Spleen (tissue), 11 donors: Measurements from ENCODE around the gene WWP2. TPM values are rescaled to one million over a fixed set of nuclear protein-coding genes. Genes with fewer than 3 reads are reported as not detected.
A peak's percentile ranks its signal among the peaks of the same experiment; 100 is the strongest.

ENCODE experiments used
- DNase-seq: peaks from one replicate; pipeline ENCODE4 v3.0.0-alpha.2; 2020
- H3K27ac ChIP-seq, 8 donors: fragments of 200-600 bp; sonication (generic) in 7 of 8; 1 replicate in 4 of 8; 2 replicates in 4 of 8; pipeline versions ENCODE4 v1.5.0 to v1.8.0; 2016 to 2021; ENCODE audit warnings: inconsistent platforms in 4 of 8, mild to moderate bottlenecking in 4 of 8, moderate library complexity in 1 of 8
- H3K27me3 ChIP-seq, 7 donors: fragments of 200-600 bp; sonication (generic) in 6 of 7; replicated peaks in 1 of 7; 1 replicate in 4 of 7; 2 replicates in 3 of 7; pipeline versions ENCODE4 v1.5.0 to v1.8.0; 2016 to 2021; ENCODE audit warnings: inconsistent platforms in 3 of 7, mild to moderate bottlenecking in 1 of 7
- H3K36me3 ChIP-seq, 6 donors: fragments of 200-600 bp; sonication (generic) in 5 of 6; 1 replicate in 4 of 6; 2 replicates in 2 of 6; pipeline versions ENCODE4 v1.5.0 to v1.8.0; 2016 to 2021; ENCODE audit warnings: inconsistent platforms in 2 of 6
- H3K4me1 ChIP-seq, 6 donors: fragments of 200-600 bp; sonication (generic) in 5 of 6; 1 replicate in 3 of 6; 2 replicates in 3 of 6; pipeline versions ENCODE4 v1.5.0 to v1.8.0; 2016 to 2021; ENCODE audit warnings: inconsistent platforms in 3 of 6
- H3K4me3 ChIP-seq, 8 donors: fragments of 200-600 bp; sonication (generic) in 7 of 8; 1 replicate in 4 of 8; 2 replicates in 4 of 8; pipeline versions ENCODE4 v1.5.0 to v1.8.0; 2016 to 2021; ENCODE audit warnings: inconsistent platforms in 4 of 8, mild to moderate bottlenecking in 4 of 8, moderate library complexity in 2 of 8
- H3K9me3 ChIP-seq, 8 donors: fragments of 200-600 bp; sonication (generic) in 7 of 8; 1 replicate in 4 of 8; 2 replicates in 4 of 8; pipeline versions ENCODE4 v1.5.0 to v1.8.0; 2016 to 2021; ENCODE audit warnings: inconsistent platforms in 4 of 8
- CTCF ChIP-seq, 11 experiments: fragments of 200-600 bp in 7 of 11; fragments of 450-650 bp in 4 of 11; sonication (generic) in 4 of 11; IDR thresholded peaks in 8 of 11; conservative IDR thresholded peaks in 3 of 11; 1 replicate in 7 of 11; 2 replicates in 4 of 11; pipeline versions ENCODE4 v1.4.0 to v1.8.0; 2016 to 2021; ENCODE audit warnings: antibody characterized with exemption in 11 of 11, inconsistent platforms in 4 of 11, mild to moderate bottlenecking in 1 of 11
- POLR2A ChIP-seq, 3 donors: fragments of 450-650 bp; IDR thresholded peaks; one replicate each; pipeline ENCODE4 v1.5.1; 2017; ENCODE audit warnings: antibody characterized with exemption in 3 of 3, mild to moderate bottlenecking in 1 of 3
- POLR2AphosphoS5 ChIP-seq, 3 donors: sonication (generic); formaldehyde crosslinking; IDR thresholded peaks; one replicate each; pipeline ENCODE4 v1.5.1; 2017; ENCODE audit warnings: antibody characterized with exemption in 3 of 3
- WGBS, 5 donors: extraction: QIAGEN DNeasy Blood & Tissue Kit in 3 of 5; methylation state at CpG; one replicate each; pipeline versions ENCODE4 v1.1.5 to v1.1.7; 2013 to 2018; 5-methylcytosine and 5-hydroxymethylcytosine counted together
- intact Hi-C: fragments of 100-400 bp; cut with DNase I; formaldehyde crosslinking; loops from one replicate; pipeline ENCODE4 v1.15.0; 2023; ENCODE audit warnings: low total_unique reads
- polyA plus RNA-seq, 3 donors: library from polyadenylated mRNA; stranded (reverse); fragments of 200-250 nt; gene quantifications; one replicate each; pipeline ENCODE4 v1.2.1, GENCODE V29; 2013
- total RNA-seq, 7 donors: library from RNA; depleted of rRNA in 3 of 7; stranded (reverse); fragments of >200 nt in 3 of 7; fragmentation: NEBNext Ultra II Directional in 4 of 7; extraction: Animal tissue kit (Norgen Biotek cat#: 25700) in 4 of 7; gene quantifications; one replicate each; pipeline versions ENCODE4 v1.1.0 to v1.2.1, GENCODE V29; 2016 to 2021
- donor health status: healthy with polysubstance abuse.
- donor health status: DM: no; HTN: no; CAD: no; lungs with moderate emphysema.
- donor health status: DM: no; HTN: no; CAD: no.
- donor health status: Bipolar disorder and iron deficiency.
- donor health status: healthy.
- donor health status: DM: no; HTN: no; CAD: no.
- donor health status: DM: yes; HTN: yes; CAD: no.

Gene WWP2
- total and polyA plus RNA-seq, 10 donors, result 13.7 to 109 (median 67.7) TPM

DNA sequence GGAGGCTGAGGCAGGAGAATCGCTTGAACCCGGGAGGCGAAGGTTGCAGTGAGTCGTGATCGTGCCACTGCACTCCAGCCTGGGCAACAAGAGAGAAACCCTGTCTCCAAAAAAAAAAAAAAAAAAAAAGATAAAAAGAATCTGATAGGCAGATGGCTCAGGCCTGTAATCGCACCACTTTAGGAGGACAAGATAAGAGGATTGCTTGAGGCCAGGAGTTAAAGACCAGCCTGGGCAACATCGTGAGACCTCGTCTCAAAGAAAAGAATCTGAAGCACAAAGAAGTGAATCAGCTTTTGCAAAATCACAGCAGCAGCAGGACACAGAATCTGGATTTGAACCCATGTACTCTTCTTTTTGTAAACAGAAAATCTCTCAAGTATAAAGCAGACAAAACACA is 15.0 kb upstream of the WWP2 start:
- H3K4me1 ChIP-seq, result peaks cover 0 to 5% (median 1%) of the 10 kb centered on the region in 6 donors
- no peak overlapping the region for H3K4me3 ChIP-seq
- intact Hi-C loops, result no loop called here
- H3K27ac ChIP-seq, result no peak overlapping the region
- no peaks in the 10 kb centered on the region for H3K27me3 ChIP-seq
- H3K9me3 ChIP-seq, result no peaks in the 10 kb centered on the region
- H3K36me3 ChIP-seq, result peaks cover 15 to 100% (median 100%) of the 10 kb centered on the region in 6 donors
- WGBS, 5 donors, result 92 to 97% (median 95%) methylated on average over 8 of the region's 8 CpGs
- TF ChIP-seq POLR2A (IDR thresholded peaks at IDR 0.05) (no peak), POLR2AphosphoS5 (IDR thresholded peaks at IDR 0.05) (no peak), CTCF (IDR thresholded peaks at IDR 0.05 in 8 of 11, conservative IDR thresholded peaks at IDR 0.05 in 3 of 11) (no peak)
- no peak for DNase-seq

GRCh38 chr16:69748694-69749345 is 13.3 kb upstream of the WWP2 start:
- WGBS, 5 donors, result 85 to 93% (median 88%) methylated on average over 20 of the region's 20 CpGs
- peak; percentile 55 for DNase-seq
- Histone ChIP-seq H3K27me3 (no peaks in the 10 kb centered on the region), H3K36me3 (peaks cover 15 to 89% (median 83%) of the 10 kb centered on the region in 6 donors), H3K4me3 (no peak overlapping the region), H3K9me3 (no peaks in the 10 kb centered on the region), H3K4me1 (peaks cover 15 to 19% (median 18%) of the 10 kb centered on the region in 6 donors), H3K27ac (no peak overlapping the region)
- no peak for TF ChIP-seq POLR2A (IDR thresholded peaks at IDR 0.05)
- TF ChIP-seq CTCF (IDR thresholded peaks at IDR 0.05 in 8 of 11, conservative IDR thresholded peaks at IDR 0.05 in 3 of 11), result no peak
- TF ChIP-seq POLR2AphosphoS5 (IDR thresholded peaks at IDR 0.05), result peak in 2 of 3 donors; percentile 12 to 46
- intact Hi-C loops, result no loop called here

DNA sequence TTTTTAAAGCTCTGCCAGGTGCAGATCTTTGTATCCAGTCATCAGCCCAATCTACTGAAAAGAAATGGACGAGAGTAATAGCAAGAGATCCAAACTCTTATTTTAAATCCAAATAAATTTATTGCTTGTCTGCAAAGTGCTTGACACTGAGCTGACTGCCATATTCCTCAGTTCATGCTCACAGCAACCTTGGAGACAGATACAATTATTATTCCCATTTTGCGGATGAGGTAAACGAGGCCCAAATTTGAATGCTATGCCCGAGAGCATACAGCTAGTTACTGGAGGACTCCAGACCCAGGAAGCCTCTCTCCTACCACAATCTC is 8.0 kb upstream of the WWP2 start:
- Histone ChIP-seq H3K27ac (peak overlapping the region; percentile 73 to 89 (median 81)), H3K36me3 (peaks cover 0 to 36% (median 30%) of the 10 kb centered on the region in 6 donors), H3K9me3 (no peaks in the 10 kb centered on the region), H3K4me1 (peaks cover 18 to 30% (median 28%) of the 10 kb centered on the region in 6 donors), H3K27me3 (no peaks in the 10 kb centered on the region), H3K4me3 (peak overlapping the region; percentile 61 to 100 (median 92))
- TF ChIP-seq POLR2AphosphoS5 (IDR thresholded peaks at IDR 0.05) (no peak), POLR2A (IDR thresholded peaks at IDR 0.05) (no peak), CTCF (IDR thresholded peaks at IDR 0.05 in 8 of 11, conservative IDR thresholded peaks at IDR 0.05 in 3 of 11) (no peak)
- intact Hi-C loops, result loop anchor here (5.0 to 10.0 kb wide), 2 partner anchors 47 to 359 kb away; no protein-coding TSS in a partner anchor
- WGBS, 5 donors, result 6 to 20% (median 19%) methylated on average over 4 of the region's 4 CpGs
- no peak for DNase-seq

DNA sequence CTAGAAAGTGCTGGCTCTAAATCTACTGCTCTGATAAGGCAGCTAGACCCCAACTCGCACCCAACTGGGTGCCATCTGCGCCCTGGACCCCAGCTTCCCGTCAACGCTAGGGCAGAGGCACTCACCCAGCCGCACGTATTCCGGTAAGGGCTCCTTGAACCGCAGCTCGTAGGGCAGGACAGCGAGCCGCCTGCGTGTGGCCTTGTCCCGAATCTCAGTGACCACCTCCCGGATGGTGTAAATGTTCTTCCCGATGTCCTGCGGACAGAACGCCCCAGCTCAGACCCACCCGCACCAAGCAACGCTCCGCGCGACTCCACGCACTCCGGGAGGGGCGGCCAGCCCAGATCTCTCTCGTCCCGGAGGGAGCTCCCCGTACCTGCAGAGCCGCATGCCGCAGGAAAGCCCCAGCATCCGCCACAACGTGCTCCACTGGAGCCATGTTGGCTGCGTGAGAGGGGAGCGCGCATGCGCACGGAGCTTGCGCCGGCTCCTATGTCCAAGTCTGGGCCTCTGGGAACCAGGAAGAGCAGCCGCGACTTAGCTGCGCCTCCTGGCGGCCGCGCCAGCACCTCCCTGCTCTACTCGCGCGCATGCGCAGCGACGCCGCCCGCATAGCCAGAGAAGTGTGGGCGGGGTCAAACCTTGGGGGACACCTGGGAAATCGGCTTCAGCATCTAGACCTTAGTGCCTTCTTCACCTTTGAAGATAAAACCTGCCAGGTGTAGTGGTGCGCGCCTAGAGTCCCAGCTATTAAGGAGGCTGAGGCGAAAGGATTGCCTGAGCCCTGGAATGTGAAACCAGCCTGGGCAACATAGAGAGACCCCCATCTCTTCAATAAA is 7.4 kb upstream of the WWP2 start, which contains the start of gene NOB1:
TSS of gene NOB1 (minus strand) at position 458 of the 842 bp plus-strand sequence. CDS start at position 442, 16 bp downstream.
- intact Hi-C loops, result loop anchor here (5.0 to 10.0 kb wide), 2 partner anchors 47 to 360 kb away; no protein-coding TSS in a partner anchor
- peak; percentile 95 to 97 (median 95) for TF ChIP-seq POLR2AphosphoS5 (IDR thresholded peaks at IDR 0.05)
- TF ChIP-seq POLR2A (IDR thresholded peaks at IDR 0.05), result peak in 2 of 3 donors; percentile 54 to 64
- peak; percentile 99 to 100 (median 100) for TF ChIP-seq CTCF (IDR thresholded peaks at IDR 0.05 in 8 of 11, conservative IDR thresholded peaks at IDR 0.05 in 3 of 11)
- peaks cover 18 to 30% (median 28%) of the 10 kb centered on the region in 6 donors for H3K4me1 ChIP-seq
- 0 to 1% (median 0%) methylated on average over 24 to 58 of the region's 58 CpGs for WGBS, 5 donors
- peak within 1 kb of the TSS; percentile 61 to 100 (median 92) for H3K4me3 ChIP-seq
- H3K36me3 ChIP-seq, result peaks cover 0 to 31% (median 24%) of the 10 kb centered on the region in 6 donors
- no peaks in the 10 kb centered on the region for H3K27me3 ChIP-seq
- DNase-seq, result peak; percentile 100
- peak within 1 kb of the TSS; percentile 73 to 89 (median 81) for H3K27ac ChIP-seq
- no peaks in the 10 kb centered on the region for H3K9me3 ChIP-seq
